ENCODE measurements around the gene IRAG1. TPM values are rescaled to one million over a fixed set of nuclear protein-coding genes. Genes with fewer than 3 reads are reported as not detected.

The IRAG1 gene
- total RNA-seq, 4 donors from 2014 or later, result 21.2 to 240 (median 107) TPM

DNA sequence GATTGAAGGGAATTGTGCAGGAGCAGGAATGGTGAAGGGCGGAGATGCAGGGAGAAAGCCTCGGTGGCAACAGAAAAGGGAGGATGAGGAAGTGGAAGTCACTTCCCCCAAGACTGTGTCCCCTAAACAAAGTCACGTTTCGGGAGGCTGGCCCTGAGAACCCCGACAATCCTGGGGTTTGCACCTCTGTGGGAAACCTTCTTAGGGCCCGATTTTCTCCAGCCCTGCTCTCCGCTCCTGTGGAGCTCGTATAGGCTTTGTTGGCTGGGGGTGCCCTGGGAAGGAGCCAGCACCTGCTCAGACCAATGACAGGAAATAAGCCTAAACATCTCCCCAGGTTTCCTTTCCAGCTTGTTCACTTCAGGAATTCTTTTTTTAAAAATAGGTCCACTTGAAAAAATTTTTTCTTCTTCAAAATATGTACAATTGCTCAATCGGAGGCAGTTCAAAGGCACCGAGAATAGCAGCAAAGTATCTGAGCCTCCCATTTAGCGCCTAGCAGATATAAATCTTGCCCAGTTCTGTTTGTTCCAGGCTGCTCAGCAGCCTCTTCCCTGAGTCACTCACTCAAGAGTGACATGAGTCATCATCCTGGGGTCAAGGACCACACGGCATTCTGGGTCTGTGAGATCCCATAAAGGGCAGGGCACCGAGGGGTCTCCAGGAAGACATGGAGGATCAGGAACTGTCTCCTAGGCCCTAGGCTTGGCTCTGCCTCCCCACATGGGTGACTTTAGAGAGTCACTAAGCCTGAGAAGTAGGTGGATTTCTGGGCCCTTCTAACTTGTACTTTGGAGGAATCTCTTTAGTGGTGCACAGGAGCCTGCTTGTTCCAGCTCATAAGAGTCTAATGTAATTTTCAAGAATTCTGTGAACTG, 34.0 kb downstream of the IRAG1 start:
- Histone ChIP-seq H3K4me1 (peaks cover 18 to 34% of the 10 kb centered on the region in 2 donors), H3K4me3 (no peak overlapping the region), H3K27ac (peak overlapping the region; percentile 79 to 86), H3K36me3 (no peaks in the 10 kb centered on the region), H3K27me3 (no peaks in the 10 kb centered on the region), H3K9me3 (no peaks in the 10 kb centered on the region)
- DNase-seq, result peak; percentile 68 to 84
- intact Hi-C loops (cut with DNase I; ENCODE audit: low total_unique reads), result no loop called here
- TF ChIP-seq POLR2A (IDR thresholded peaks at IDR 0.05), result no peak
- TF ChIP-seq, protein P1, sequence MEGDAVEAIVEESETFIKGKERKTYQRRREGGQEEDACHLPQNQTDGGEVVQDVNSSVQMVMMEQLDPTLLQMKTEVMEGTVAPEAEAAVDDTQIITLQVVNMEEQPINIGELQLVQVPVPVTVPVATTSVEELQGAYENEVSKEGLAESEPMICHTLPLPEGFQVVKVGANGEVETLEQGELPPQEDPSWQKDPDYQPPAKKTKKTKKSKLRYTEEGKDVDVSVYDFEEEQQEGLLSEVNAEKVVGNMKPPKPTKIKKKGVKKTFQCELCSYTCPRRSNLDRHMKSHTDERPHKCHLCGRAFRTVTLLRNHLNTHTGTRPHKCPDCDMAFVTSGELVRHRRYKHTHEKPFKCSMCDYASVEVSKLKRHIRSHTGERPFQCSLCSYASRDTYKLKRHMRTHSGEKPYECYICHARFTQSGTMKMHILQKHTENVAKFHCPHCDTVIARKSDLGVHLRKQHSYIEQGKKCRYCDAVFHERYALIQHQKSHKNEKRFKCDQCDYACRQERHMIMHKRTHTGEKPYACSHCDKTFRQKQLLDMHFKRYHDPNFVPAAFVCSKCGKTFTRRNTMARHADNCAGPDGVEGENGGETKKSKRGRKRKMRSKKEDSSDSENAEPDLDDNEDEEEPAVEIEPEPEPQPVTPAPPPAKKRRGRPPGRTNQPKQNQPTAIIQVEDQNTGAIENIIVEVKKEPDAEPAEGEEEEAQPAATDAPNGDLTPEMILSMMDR (IDR thresholded peaks at IDR 0.05), result no peak

DNA sequence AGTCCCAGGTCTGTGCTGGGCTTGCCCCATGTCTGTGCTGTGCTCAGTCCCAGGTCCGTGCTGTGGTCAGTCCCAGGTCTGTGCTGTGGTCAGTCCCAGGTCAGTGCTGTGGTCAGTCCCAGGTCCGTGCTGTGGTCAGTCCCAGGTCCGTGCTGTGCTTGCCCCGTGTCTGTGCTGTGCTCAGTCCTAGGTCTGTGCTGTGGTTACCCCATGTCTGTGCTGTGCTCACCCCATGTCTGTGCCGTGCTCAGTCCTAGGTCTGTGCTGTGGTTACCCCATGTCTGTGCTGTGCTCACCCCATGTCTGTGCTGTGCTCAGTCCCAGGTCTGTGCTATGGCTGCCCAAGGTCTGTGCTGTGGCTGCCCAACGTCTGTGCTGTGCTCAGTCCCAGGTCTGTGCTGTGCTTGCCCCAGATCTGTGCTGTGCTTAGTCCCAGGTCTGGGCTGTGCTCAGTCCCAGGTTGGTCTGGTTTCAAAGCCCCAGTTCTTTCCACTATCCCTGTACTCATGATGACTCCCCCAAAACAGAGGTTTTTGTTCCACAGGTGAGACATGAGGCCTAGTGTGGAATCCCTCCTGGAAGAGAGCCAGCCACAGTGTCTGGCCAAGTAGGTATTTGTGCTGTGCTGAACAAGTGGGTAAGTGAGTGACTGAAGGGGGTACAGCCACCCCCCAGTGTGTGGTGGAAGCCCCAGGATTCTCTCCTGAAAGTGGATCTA, 34.8 kb downstream of the IRAG1 start:
- peak overlapping the region; percentile 79 to 86 for H3K27ac ChIP-seq
- H3K27me3 ChIP-seq, result no peaks in the 10 kb centered on the region
- peaks cover 18 to 34% of the 10 kb centered on the region in 2 donors for H3K4me1 ChIP-seq
- no peak for DNase-seq
- no peak overlapping the region for H3K4me3 ChIP-seq
- H3K36me3 ChIP-seq, result no peaks in the 10 kb centered on the region
- TF ChIP-seq POLR2A (IDR thresholded peaks at IDR 0.05), result no peak
- TF ChIP-seq, protein P1 (IDR thresholded peaks at IDR 0.05), result no peak
- no peaks in the 10 kb centered on the region for H3K9me3 ChIP-seq
- intact Hi-C loops (cut with DNase I; ENCODE audit: low total_unique reads), result no loop called here

DNA sequence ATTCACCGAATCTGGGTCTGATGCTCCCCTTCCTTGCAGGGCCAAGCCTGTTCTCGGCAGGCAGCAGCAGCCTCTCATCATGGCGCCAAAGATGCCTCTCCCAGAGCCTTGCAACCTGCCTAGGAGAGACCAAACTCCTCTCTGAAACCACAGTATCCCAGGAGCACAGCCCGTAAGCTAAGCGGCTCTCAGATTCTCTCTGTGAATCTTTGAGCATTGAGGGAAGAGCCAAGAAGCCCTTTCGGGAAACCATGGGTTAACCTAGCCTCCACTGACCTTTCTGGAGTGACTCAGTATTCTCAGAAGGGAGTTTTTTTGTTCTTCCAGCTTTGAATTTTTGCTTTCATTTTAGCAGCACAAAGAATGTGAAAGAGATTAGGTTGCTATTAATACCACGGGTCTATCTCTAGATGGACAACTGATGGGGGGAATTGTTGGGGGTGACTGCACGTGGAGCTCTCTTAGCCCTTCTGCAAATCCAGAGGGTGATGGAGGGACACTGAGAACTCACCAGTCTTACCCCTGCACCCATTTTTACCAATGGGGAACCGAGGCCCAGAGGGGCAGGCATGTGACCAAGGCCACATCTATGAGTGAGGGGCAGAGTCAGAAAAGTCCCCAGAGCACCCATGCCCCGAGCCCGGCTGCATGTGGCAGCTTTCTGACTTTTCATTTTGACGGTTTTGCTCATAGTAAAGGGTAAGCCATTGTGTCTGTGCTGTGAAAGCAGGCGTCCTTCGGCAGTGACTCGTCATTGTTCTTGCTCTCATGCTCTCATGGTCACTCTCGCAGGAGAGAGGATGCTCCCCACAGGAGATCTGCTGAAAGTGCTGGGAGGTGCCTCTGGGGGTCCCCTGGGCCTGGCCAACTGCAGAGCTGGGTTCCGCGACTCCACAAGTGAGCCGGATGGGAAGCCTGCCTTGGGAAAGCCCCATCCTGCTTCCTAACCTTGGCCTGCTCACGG, 36.0 kb downstream of the IRAG1 start:
- Histone ChIP-seq H3K36me3 (no peaks in the 10 kb centered on the region), H3K27ac (peak overlapping the region; percentile 79 to 86), H3K4me3 (no peak overlapping the region), H3K9me3 (no peaks in the 10 kb centered on the region), H3K27me3 (no peaks in the 10 kb centered on the region), H3K4me1 (peaks cover 18 to 34% of the 10 kb centered on the region in 2 donors)
- intact Hi-C loops (cut with DNase I; ENCODE audit: low total_unique reads), result no loop called here
- TF ChIP-seq POLR2A (IDR thresholded peaks at IDR 0.05), result no peak
- TF ChIP-seq, protein P1 (IDR thresholded peaks at IDR 0.05), result no peak
- DNase-seq, result no peak

DNA sequence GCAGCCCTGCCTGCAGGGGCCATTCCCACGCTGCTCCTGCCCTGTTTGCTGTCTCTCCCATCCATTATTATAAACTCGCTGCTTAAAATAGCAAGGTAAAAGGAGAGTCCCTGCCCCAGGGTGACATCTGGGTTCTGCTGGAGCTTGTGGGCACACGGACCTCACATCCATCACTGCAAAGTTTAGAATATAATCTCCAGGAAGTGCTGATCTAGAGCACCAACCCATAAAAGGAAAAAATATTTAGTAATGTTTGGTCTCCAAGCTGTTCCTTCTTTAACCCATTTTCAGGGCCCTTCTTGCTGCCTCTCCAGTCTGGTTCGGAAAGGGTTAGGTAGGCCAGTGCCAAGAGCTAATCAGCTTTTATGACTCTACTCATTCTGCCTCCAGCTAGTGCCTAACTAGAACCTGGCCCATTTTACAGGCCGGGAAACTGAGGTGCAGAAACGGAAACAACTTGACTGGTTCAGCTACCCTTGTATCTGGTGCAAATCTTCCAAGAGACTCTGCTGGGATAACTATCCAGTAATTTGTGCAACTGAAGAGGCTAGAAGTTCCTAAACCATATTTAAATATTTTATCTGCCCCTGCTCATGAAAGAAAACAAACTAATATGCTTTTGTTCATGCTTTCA, 37.5 kb downstream of the IRAG1 start:
- peaks cover 18 to 34% of the 10 kb centered on the region in 2 donors for H3K4me1 ChIP-seq

More for the DNA sequence above, 37.5 kb downstream of the IRAG1 start:
- Histone ChIP-seq H3K9me3 (no peaks in the 10 kb centered on the region), H3K27me3 (no peaks in the 10 kb centered on the region), H3K4me3 (no peak overlapping the region), H3K27ac (peak overlapping the region; percentile 79 to 86), H3K36me3 (no peaks in the 10 kb centered on the region)
- TF ChIP-seq, protein P1 (IDR thresholded peaks at IDR 0.05), result no peak
- TF ChIP-seq POLR2A (IDR thresholded peaks at IDR 0.05), result no peak
- intact Hi-C loops (cut with DNase I; ENCODE audit: low total_unique reads), result no loop called here
- DNase-seq, result no peak

Measured in uterus (tissue), 4 donors.